ENCODE measurements around the gene CDC42.

CDC42 gene

GRCh38 chr1:22089134-22089571 lies 36.6 kb downstream of the CDC42 start:
- no peak for TF ChIP-seq CTCF (IDR thresholded peaks at IDR 0.05; ENCODE audit: control extremely low read depth, extremely low read depth, low read depth, missing control alignments)
- no peak for DNase-seq (ENCODE audit: extremely low spot score)
- POLR2A ChIA-PET = interaction anchor here (0.6 to 0.8 kb wide), 2 partner anchors 20 to 36 kb away, joined by 4 to 6 read pairs; partner anchors contain the start of gene CDC42
- CTCF ChIA-PET = interaction anchor here (1.3 to 2.0 kb wide), 3 partner anchors 11 to 23 kb away, joined by 3 to 6 read pairs (median 4); no protein-coding TSS in a partner anchor

GRCh38 chr1:22089787-22090186 lies 37.3 kb downstream of the CDC42 start:
- TF ChIP-seq CTCF (IDR thresholded peaks at IDR 0.05; ENCODE audit: control extremely low read depth, extremely low read depth, low read depth, missing control alignments) = no peak
- ChIA-PET POLR2A (no interaction called here), CTCF (interaction anchor here (1.3 to 2.0 kb wide), 3 partner anchors 10 to 327 kb away, joined by 3 to 6 read pairs (median 4); no protein-coding TSS in a partner anchor)
- no peak for DNase-seq (ENCODE audit: extremely low spot score)

GRCh38 chr1:22090867-22091266 lies 38.4 kb downstream of the CDC42 start:
- ChIA-PET POLR2A (no interaction called here), CTCF (interaction anchor here (0.6 to 2.0 kb wide), 4 partner anchors 9 to 420 kb away, joined by 3 to 6 read pairs (median 4); no protein-coding TSS in a partner anchor)
- no peak for TF ChIP-seq CTCF (IDR thresholded peaks at IDR 0.05; ENCODE audit: control extremely low read depth, extremely low read depth, low read depth, missing control alignments)
- DNase-seq (ENCODE audit: extremely low spot score) = no peak

- CTCF ChIA-PET = interaction anchor here (1.1 to 3.1 kb wide), 6 partner anchors 9 to 324 kb away, joined by 3 to 19 read pairs (median 4); no protein-coding TSS in a partner anchor
- peak; percentile 5 for TF ChIP-seq CTCF (IDR thresholded peaks at IDR 0.05; ENCODE audit: control extremely low read depth, extremely low read depth, low read depth, missing control alignments)
- POLR2A ChIA-PET = interaction anchor here (0.6 kb wide), 1 partner anchor 82 kb away, joined by 5 read pairs; no protein-coding TSS in a partner anchor
- DNase-seq (ENCODE audit: extremely low spot score) = peak; percentile 50
Observed at GRCh38 chr1:22092026-22092768, 39.7 kb downstream of the CDC42 start.

GRCh38 chr1:22093513-22093912 lies 41.0 kb downstream of the CDC42 start:
- ChIA-PET POLR2A (no interaction called here), CTCF (interaction anchor here (0.9 to 3.1 kb wide), 6 partner anchors 12 to 611 kb away, joined by 3 to 19 read pairs (median 4); no protein-coding TSS in a partner anchor)
- no peak for DNase-seq (ENCODE audit: extremely low spot score)
- no peak for TF ChIP-seq CTCF (IDR thresholded peaks at IDR 0.05; ENCODE audit: control extremely low read depth, extremely low read depth, low read depth, missing control alignments)

- TF ChIP-seq CTCF (IDR thresholded peaks at IDR 0.05; ENCODE audit: control extremely low read depth, extremely low read depth, low read depth, missing control alignments) = no peak
- CTCF ChIA-PET = interaction anchor here (2.6 kb wide), 1 partner anchor 10 kb away, joined by 7 read pairs; no protein-coding TSS in a partner anchor
- DNase-seq (ENCODE audit: extremely low spot score) = no peak
- POLR2A ChIA-PET = no interaction called here
Observed at GRCh38 chr1:22096036-22096435, 43.5 kb downstream of the CDC42 start.
